A673 (cell line): ENCODE results near the gene RTEL1.

ENCODE experiments used
- EZH2 ChIP-seq: fragments of 200-600 bp; sonication (generic); IDR thresholded peaks from 2 replicates; pipeline ENCODE4 v1.6.1; 2017; ENCODE audit warnings: borderline replicate concordance, low read depth, mild to moderate bottlenecking, mixed read lengths, antibody characterized with exemption, low read length; ENCODE audit not compliant: poor library complexity, severe bottlenecking
- TF ChIP-seq, protein P1 (sequence below): fragments of 300-800, 200-600 bp; sonication (generic); conservative IDR thresholded peaks from 2 replicates; pipeline ENCODE4 v1.5.1; 2017; ENCODE audit warnings: low read depth, mild to moderate bottlenecking, antibody characterized with exemption, low read length, moderate library complexity, mixed read lengths

GRCh38 chr20:63662813-63663189 lies 4.7 kb downstream of the RTEL1 start:
- no peak for TF ChIP-seq EZH2
- TF ChIP-seq, protein P1, sequence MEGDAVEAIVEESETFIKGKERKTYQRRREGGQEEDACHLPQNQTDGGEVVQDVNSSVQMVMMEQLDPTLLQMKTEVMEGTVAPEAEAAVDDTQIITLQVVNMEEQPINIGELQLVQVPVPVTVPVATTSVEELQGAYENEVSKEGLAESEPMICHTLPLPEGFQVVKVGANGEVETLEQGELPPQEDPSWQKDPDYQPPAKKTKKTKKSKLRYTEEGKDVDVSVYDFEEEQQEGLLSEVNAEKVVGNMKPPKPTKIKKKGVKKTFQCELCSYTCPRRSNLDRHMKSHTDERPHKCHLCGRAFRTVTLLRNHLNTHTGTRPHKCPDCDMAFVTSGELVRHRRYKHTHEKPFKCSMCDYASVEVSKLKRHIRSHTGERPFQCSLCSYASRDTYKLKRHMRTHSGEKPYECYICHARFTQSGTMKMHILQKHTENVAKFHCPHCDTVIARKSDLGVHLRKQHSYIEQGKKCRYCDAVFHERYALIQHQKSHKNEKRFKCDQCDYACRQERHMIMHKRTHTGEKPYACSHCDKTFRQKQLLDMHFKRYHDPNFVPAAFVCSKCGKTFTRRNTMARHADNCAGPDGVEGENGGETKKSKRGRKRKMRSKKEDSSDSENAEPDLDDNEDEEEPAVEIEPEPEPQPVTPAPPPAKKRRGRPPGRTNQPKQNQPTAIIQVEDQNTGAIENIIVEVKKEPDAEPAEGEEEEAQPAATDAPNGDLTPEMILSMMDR = no peak
